ENCODE data around the gene STXBP2. TPM values are rescaled to one million over a fixed set of nuclear protein-coding genes. Genes with fewer than 3 reads are reported as not detected.
A peak's percentile ranks its signal among the peaks of the same experiment; 100 is the strongest.

The STXBP2 gene
- total and polyA plus RNA-seq, 4 donors = 80.3 to 455 (median 195) TPM

DNA sequence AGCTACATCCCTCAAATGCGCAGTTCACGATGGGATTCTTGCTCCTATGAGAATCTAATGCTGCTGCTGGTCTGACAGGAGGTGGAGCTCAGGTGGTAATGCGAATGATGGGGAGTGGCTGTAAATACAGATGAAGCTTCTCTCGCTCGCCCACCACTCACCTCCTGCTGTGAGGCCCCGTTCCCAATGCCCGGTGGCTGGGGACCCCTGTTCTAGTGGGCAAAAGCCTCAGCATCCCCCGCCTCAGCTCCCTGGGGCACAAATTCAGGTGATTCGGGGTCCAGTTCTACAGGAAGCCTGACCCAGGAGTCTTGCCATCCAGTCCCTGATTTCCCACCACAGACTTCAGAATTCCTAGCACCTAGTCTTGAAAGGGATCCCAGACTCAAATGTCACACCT is 35.6 kb downstream of the STXBP2 start:
- H3K27me3 ChIP-seq (ENCODE audit: control insufficient read depth in 3 of 3, insufficient read depth in 3 of 3, low read length in 2 of 3) = peaks cover 10 to 30% (median 11%) of the 10 kb centered on the region in 3 donors
- H3K9ac ChIP-seq (ENCODE audit: insufficient read depth in 1 of 2, low read length in 2 of 2) = no peak overlapping the region
- no peak for DNase-seq
- TF ChIP-seq, protein P1, sequence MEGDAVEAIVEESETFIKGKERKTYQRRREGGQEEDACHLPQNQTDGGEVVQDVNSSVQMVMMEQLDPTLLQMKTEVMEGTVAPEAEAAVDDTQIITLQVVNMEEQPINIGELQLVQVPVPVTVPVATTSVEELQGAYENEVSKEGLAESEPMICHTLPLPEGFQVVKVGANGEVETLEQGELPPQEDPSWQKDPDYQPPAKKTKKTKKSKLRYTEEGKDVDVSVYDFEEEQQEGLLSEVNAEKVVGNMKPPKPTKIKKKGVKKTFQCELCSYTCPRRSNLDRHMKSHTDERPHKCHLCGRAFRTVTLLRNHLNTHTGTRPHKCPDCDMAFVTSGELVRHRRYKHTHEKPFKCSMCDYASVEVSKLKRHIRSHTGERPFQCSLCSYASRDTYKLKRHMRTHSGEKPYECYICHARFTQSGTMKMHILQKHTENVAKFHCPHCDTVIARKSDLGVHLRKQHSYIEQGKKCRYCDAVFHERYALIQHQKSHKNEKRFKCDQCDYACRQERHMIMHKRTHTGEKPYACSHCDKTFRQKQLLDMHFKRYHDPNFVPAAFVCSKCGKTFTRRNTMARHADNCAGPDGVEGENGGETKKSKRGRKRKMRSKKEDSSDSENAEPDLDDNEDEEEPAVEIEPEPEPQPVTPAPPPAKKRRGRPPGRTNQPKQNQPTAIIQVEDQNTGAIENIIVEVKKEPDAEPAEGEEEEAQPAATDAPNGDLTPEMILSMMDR (IDR thresholded peaks at IDR 0.05; ENCODE audit: control extremely low read depth, extremely low read depth) = no peak
- peaks cover 0 to 2% (median 0%) of the 10 kb centered on the region in 4 donors for H3K9me3 ChIP-seq (ENCODE audit: control insufficient read depth in 4 of 4, insufficient read depth in 3 of 4, low read length in 3 of 4)
- no peaks in the 10 kb centered on the region for H3K36me3 ChIP-seq (ENCODE audit: control insufficient read depth in 4 of 4, insufficient read depth in 4 of 4, low read length in 4 of 4)
- H3K4me1 ChIP-seq (ENCODE audit: control insufficient read depth in 5 of 5, insufficient read depth in 5 of 5, low read length in 5 of 5) = peaks cover 0 to 4% (median 0%) of the 10 kb centered on the region in 5 donors
- ATAC-seq (ENCODE audit: insufficient read depth, low FRiP score) = no peak
- 55 to 57% methylated on average over 9 of the region's 9 CpGs for WGBS, 2 donors
- no peak overlapping the region for H3K4me3 ChIP-seq
- no peak overlapping the region for H3K27ac ChIP-seq (ENCODE audit: low read depth in 1 of 2, low read length in 1 of 2)

DNA sequence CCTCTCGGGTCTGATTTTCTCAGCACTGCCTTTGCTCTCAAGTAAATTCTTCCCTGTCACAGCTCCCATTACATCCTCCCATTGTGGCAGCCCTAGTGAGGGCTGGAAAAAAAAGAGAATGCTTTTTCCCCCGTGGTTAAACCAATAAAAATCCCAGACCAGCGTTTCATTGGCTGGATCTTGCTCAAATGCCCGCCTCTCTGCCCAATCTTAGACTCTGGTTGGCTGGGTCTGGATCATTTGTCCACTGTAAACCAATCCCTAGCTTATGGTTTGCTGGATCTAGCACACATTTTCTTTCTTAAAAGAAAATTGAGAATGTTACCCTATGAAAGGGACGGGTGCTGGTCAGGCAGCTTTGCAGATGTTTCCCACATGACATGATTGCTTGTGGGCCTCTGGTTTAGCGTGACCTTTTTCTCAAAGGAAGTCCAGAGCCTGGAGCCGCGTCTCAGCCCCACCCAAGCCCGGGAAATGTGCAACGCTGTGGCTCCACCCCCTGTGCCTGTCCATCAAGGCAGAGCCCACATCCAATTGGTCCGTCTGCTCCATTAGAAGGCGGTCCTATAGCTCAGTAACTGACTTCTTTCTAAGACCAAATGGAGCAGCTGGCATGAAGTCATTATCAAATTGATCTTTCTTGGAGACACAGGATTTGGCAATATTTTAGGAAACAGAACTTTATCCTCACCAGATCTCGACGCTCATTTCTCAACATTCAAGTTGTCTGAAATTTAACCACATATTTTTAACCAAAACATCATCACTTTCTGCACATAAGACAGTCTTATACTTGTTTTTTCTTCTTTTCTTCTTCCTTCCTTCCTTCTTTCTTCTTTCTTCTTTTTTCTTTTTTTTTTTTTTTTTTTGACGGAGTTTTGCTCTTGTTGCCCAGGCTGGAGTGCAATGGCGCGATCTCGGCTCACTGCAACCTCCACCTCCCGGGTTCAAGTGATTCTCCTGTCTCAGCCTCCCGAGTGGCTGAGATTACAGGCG is 37.4 kb downstream of the STXBP2 start:
- no peak overlapping the region for H3K4me3 ChIP-seq
- H3K4me1 ChIP-seq (ENCODE audit: control insufficient read depth in 5 of 5, insufficient read depth in 5 of 5, low read length in 5 of 5) = peaks cover 0 to 4% (median 0%) of the 10 kb centered on the region in 5 donors
- H3K27me3 ChIP-seq (ENCODE audit: control insufficient read depth in 3 of 3, insufficient read depth in 3 of 3, low read length in 2 of 3) = peaks cover 10 to 30% (median 14%) of the 10 kb centered on the region in 3 donors
- no peak overlapping the region for H3K9ac ChIP-seq (ENCODE audit: insufficient read depth in 1 of 2, low read length in 2 of 2)
- TF ChIP-seq, protein P1 (IDR thresholded peaks at IDR 0.05; ENCODE audit: control extremely low read depth, extremely low read depth) = no peak
- H3K9me3 ChIP-seq (ENCODE audit: control insufficient read depth in 4 of 4, insufficient read depth in 3 of 4, low read length in 3 of 4) = peaks cover 0 to 2% (median 0%) of the 10 kb centered on the region in 4 donors
- DNase-seq (peak; percentile 36 to 51 (median 41)), ATAC-seq (ENCODE audit: insufficient read depth, low FRiP score) (peak; percentile 84)
- H3K27ac ChIP-seq (ENCODE audit: low read depth in 1 of 2, low read length in 1 of 2) = no peak overlapping the region
- H3K36me3 ChIP-seq (ENCODE audit: control insufficient read depth in 4 of 4, insufficient read depth in 4 of 4, low read length in 4 of 4) = no peaks in the 10 kb centered on the region
- WGBS, 2 donors = 35 to 52% methylated on average over 16 to 21 of the region's 21 CpGs

DNA sequence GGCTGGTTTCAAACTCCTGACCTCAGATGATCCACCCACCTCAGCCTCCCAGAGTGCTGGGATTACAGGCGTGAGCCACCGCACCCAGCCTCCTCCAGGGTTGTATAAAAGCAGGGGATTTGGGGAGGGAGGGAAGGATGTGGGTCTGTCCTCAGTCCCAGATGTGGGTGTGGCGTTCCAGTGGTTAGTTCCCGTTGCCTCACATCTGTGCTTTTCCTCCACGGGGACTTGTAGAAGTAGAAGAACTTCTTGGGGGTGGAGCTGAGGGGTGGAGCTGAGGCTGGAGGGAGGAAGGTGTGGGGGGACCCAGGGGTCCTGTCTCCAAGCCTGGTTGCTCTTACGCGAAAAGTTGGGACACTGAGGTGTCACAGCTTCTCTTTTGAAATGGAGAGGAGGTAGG is 39.5 kb downstream of the STXBP2 start:
- Histone ChIP-seq H3K4me1 (ENCODE audit: control insufficient read depth in 5 of 5, insufficient read depth in 5 of 5, low read length in 5 of 5) (peaks cover 0 to 3% (median under 1%) of the 10 kb centered on the region in 5 donors), H3K27ac (ENCODE audit: low read depth in 1 of 2, low read length in 1 of 2) (peak overlapping the region in 1 of 2 donors; percentile 10), H3K36me3 (ENCODE audit: control insufficient read depth in 4 of 4, insufficient read depth in 4 of 4, low read length in 4 of 4) (peaks cover 0 to 3% (median 0%) of the 10 kb centered on the region in 4 donors), H3K4me3 (no peak overlapping the region), H3K9me3 (ENCODE audit: control insufficient read depth in 4 of 4, insufficient read depth in 3 of 4, low read length in 3 of 4) (peaks cover 0 to 2% (median 0%) of the 10 kb centered on the region in 4 donors), H3K27me3 (ENCODE audit: control insufficient read depth in 3 of 3, insufficient read depth in 3 of 3, low read length in 2 of 3) (peaks cover 6 to 18% (median 10%) of the 10 kb centered on the region in 3 donors), H3K9ac (ENCODE audit: insufficient read depth in 1 of 2, low read length in 2 of 2) (no peak overlapping the region)
- WGBS, 2 donors = 11 to 18% methylated on average over 7 of the region's 7 CpGs
- TF ChIP-seq, protein P1 (IDR thresholded peaks at IDR 0.05; ENCODE audit: control extremely low read depth, extremely low read depth) = no peak
- DNase-seq (no peak), ATAC-seq (ENCODE audit: insufficient read depth, low FRiP score) (no peak)
